HCT116 (cell line): Measurements from ENCODE around the gene FMN1. TPM values are rescaled to one million over a fixed set of nuclear protein-coding genes. Genes with fewer than 3 reads are reported as not detected.

ENCODE experiments used
- ATAC-seq: fragments of 200-7000 bp; cut with Tn5 transposase; 2 replicates; pipeline ENCODE4 v1.9.1; 2020; ENCODE audit warnings: mild to moderate bottlenecking, moderate library complexity
- BruUV-seq: library from RNA; stranded (reverse); fragments of 400-500 nt; replicated peaks from 2 replicates; lab custom pipeline; 2021; lab: Mats Ljungman, UMichigan
- CTCF ChIA-PET: fragments of 300-600 bp; sonication (Branson Sonifier 250); formaldehyde crosslinking; loops from one replicate; lab custom pipeline; 2021; ENCODE audit warnings: antibody characterized with exemption; lab: Charles Lee
- POLR2A ChIA-PET: fragments of 300-600, 350-600 bp; sonication (Branson Sonifier 250); formaldehyde crosslinking; loops from one replicate; lab custom pipeline; 2021; ENCODE audit warnings: antibody characterized with exemption; lab: Charles Lee
- RAD21 ChIA-PET, 2 experiments: fragments of 300-600 bp; sonication (Branson Sonifier 250); formaldehyde crosslinking; loops; one replicate each; lab custom pipeline; 2023; ENCODE audit warnings: low total read pairs in 2 of 2; ENCODE audit not compliant: uncharacterized antibody in 2 of 2, unreplicated experiment in 2 of 2, low non-redundant PET in 1 of 2; lab: Charles Lee
- DNase-seq: peaks from one replicate; pipeline ENCODE4 v3.0.0-alpha.2; 2010; ENCODE audit warnings: low read depth, low spot score
- H2AFZ ChIP-seq: fragments of 200-600 bp; shearing (Covaris generic), sonication (generic); 2 replicates; pipeline ENCODE4 v1.6.1; 2017; ENCODE audit warnings: low read depth, mixed run types, mixed read lengths, antibody characterized with exemption, low read length; ENCODE audit not compliant: poor library complexity, severe bottlenecking
- H3K27ac ChIP-seq: 2 replicates; pipeline ENCODE4 v1.5.1; 2012; ENCODE audit warnings: low read depth, low read length
- H3K27me3 ChIP-seq: fragments of 200-600 bp; sonication (generic); 2 replicates; pipeline ENCODE4 v1.6.1; 2016; ENCODE audit warnings: mixed run types, low read length, mixed read lengths; ENCODE audit not compliant: insufficient read depth
- H3K36me3 ChIP-seq, 2 experiments: fragments of 200-500 bp in 1 of 2; fragments of 200-600 bp in 1 of 2; sonication (Bioruptor generic) in 1 of 2; sonication (generic) in 1 of 2; 2 replicates each; pipeline versions ENCODE4 v1.5.1 to v1.6.1; 2014 to 2016; ENCODE audit warnings: low read length in 2 of 2, inconsistent platforms in 1 of 2, mixed read lengths in 1 of 2, mixed run types in 1 of 2; ENCODE audit not compliant: insufficient read depth in 2 of 2, control insufficient read depth in 1 of 2
- H3K4me1 ChIP-seq, 2 experiments: fragments of 200-600 bp in 1 of 2; sonication (generic) in 1 of 2; 2 replicates each; pipeline versions ENCODE4 v1.5.1 to v1.6.1; 2012 to 2017; ENCODE audit warnings: low read length in 2 of 2, inconsistent platforms in 1 of 2, mild to moderate bottlenecking in 1 of 2, mixed read lengths in 1 of 2, mixed run types in 1 of 2, moderate library complexity in 1 of 2; ENCODE audit not compliant: insufficient read depth in 2 of 2, control insufficient read depth in 1 of 2
- H3K4me2 ChIP-seq: fragments of 200-600 bp; sonication (generic); 2 replicates; pipeline ENCODE4 v1.6.1; 2017; ENCODE audit warnings: mixed run types, low read length, mixed read lengths
- H3K4me3 ChIP-seq, 2 experiments: fragments of 200-600 bp in 1 of 2; sonication (generic) in 1 of 2; replicated peaks in 1 of 2; 2 replicates each; pipeline ENCODE4 v1.5.1; 2011 to 2016; ENCODE audit warnings: low read length in 2 of 2, control low read depth in 1 of 2, low read depth in 1 of 2, mild to moderate bottlenecking in 1 of 2, mixed read lengths in 1 of 2, mixed run types in 1 of 2
- H3K79me2 ChIP-seq: fragments of 200-600 bp; sonication (generic); 2 replicates; pipeline ENCODE4 v1.6.1; 2017; ENCODE audit warnings: mild to moderate bottlenecking, mixed run types, low read length, moderate library complexity, mixed read lengths; ENCODE audit not compliant: insufficient read depth
- H3K9ac ChIP-seq: fragments of 200-600 bp; sonication (generic); 2 replicates; pipeline ENCODE4 v1.6.1; 2016; ENCODE audit warnings: low read length, mixed read lengths
- H3K9me2 ChIP-seq: fragments of 200-600 bp; sonication (generic), shearing (Covaris generic); 2 replicates; pipeline ENCODE4 v1.6.1; 2017; ENCODE audit warnings: mixed run types, mild to moderate bottlenecking, moderate library complexity; ENCODE audit not compliant: insufficient read depth
- H3K9me3 ChIP-seq, 2 experiments: fragments of 200-500 bp in 1 of 2; fragments of 200-600 bp in 1 of 2; sonication (Bioruptor generic) in 1 of 2; sonication (generic) in 1 of 2; 2 replicates each; pipeline ENCODE4 v1.6.1; 2014 to 2017; ENCODE audit warnings: low read length in 2 of 2, mixed read lengths in 2 of 2, inconsistent platforms in 1 of 2, low read depth in 1 of 2, mild to moderate bottlenecking in 1 of 2, mixed run types in 1 of 2, moderate library complexity in 1 of 2; ENCODE audit not compliant: control insufficient read depth in 1 of 2, insufficient read depth in 1 of 2
- H4K20me1 ChIP-seq: fragments of 200-600 bp; sonication (generic), shearing (Covaris generic); 2 replicates; pipeline ENCODE4 v1.6.1; 2017; ENCODE audit warnings: mixed run types, mild to moderate bottlenecking, moderate library complexity; ENCODE audit not compliant: insufficient read depth
- ATF3 ChIP-seq: IDR thresholded peaks from 2 replicates; pipeline ENCODE4 v1.6.1; 2012
- CBX3 ChIP-seq: IDR thresholded peaks from 2 replicates; pipeline ENCODE4 v1.6.1; 2012; ENCODE audit warnings: low read depth
- CEBPB ChIP-seq: IDR thresholded peaks from 2 replicates; pipeline ENCODE4 v1.6.1; 2012; ENCODE audit warnings: low read depth
- CTCF ChIP-seq, 3 experiments: fragments of 200-600 bp in 1 of 3; sonication (generic) in 1 of 3; IDR thresholded peaks in 2 of 3; conservative IDR thresholded peaks in 1 of 3; 2 replicates each; pipeline ENCODE4 v1.5.1; 2012 to 2017; ENCODE audit warnings: low read depth in 2 of 3, low read length in 2 of 3, antibody characterized with exemption in 1 of 3, borderline replicate concordance in 1 of 3, control low read depth in 1 of 3, mild to moderate bottlenecking in 1 of 3, mixed read lengths in 1 of 3, mixed run types in 1 of 3, moderate library complexity in 1 of 3; ENCODE audit not compliant: insufficient read depth in 1 of 3
- EGR1 ChIP-seq: IDR thresholded peaks from 2 replicates; pipeline ENCODE4 v1.6.1; 2012; ENCODE audit warnings: low read depth
- ELF1 ChIP-seq: IDR thresholded peaks from 2 replicates; pipeline ENCODE4 v1.6.1; 2012; ENCODE audit warnings: low read depth, borderline replicate concordance
- EZH2 ChIP-seq: fragments of 200-600 bp; sonication (generic); IDR thresholded peaks from 2 replicates; pipeline ENCODE4 v1.6.1; 2017; ENCODE audit warnings: antibody characterized with exemption, mixed run types
- EZH2phosphoT487 ChIP-seq: fragments of 200-600 bp; IDR thresholded peaks from 2 replicates; pipeline ENCODE4 v1.6.1; 2018; ENCODE audit warnings: antibody characterized with exemption, borderline replicate concordance
- FOSL1 ChIP-seq: IDR thresholded peaks from 2 replicates; pipeline ENCODE4 v1.6.1; 2012; ENCODE audit warnings: low read depth
- MAX ChIP-seq: IDR thresholded peaks from 2 replicates; pipeline ENCODE4 v1.6.1; 2012
- POLR2A ChIP-seq: IDR thresholded peaks from 2 replicates; pipeline ENCODE4 v1.7.0; 2011; ENCODE audit warnings: borderline replicate concordance; ENCODE audit not compliant: insufficient read depth, insufficient read length; ENCODE audit errors: extremely low read depth
- POLR2AphosphoS5 ChIP-seq: IDR thresholded peaks from 2 replicates; pipeline ENCODE4 v1.6.1; 2011; ENCODE audit warnings: mild to moderate bottlenecking, low read depth, low read length, moderate library complexity
- RAD21 ChIP-seq: IDR thresholded peaks from 2 replicates; pipeline ENCODE4 v1.6.1; 2012; ENCODE audit warnings: low read depth, mild to moderate bottlenecking
- REST ChIP-seq: IDR thresholded peaks from 2 replicates; pipeline ENCODE4 v1.6.1; 2012; ENCODE audit warnings: low read depth
- SIN3A ChIP-seq: IDR thresholded peaks from 2 replicates; pipeline ENCODE4 v1.6.1; 2012; ENCODE audit warnings: low read depth
- SP1 ChIP-seq: IDR thresholded peaks from 2 replicates; pipeline ENCODE4 v1.6.1; 2012; ENCODE audit warnings: low read depth
- SRF ChIP-seq: IDR thresholded peaks from 2 replicates; pipeline ENCODE4 v1.6.1; 2012; ENCODE audit warnings: low read depth
- YY1 ChIP-seq: IDR thresholded peaks from 2 replicates; pipeline ENCODE4 v1.6.1; 2011; ENCODE audit warnings: low read length, low read depth, moderate library complexity, mild to moderate bottlenecking; ENCODE audit not compliant: insufficient replicate concordance; ENCODE audit errors: extremely low read depth
- ZFX ChIP-seq: fragments of 450-650 bp; IDR thresholded peaks from 2 replicates; pipeline ENCODE4 v1.6.1; 2017
- ZNF274 ChIP-seq: fragments of 200-500 bp; sonication (Bioruptor generic); IDR thresholded peaks from 2 replicates; pipeline ENCODE4 v1.6.1; 2014; ENCODE audit warnings: mild to moderate bottlenecking, low read depth, low read length, inconsistent platforms
- intact Hi-C: fragments of 100-400 bp; cut with micrococcal nuclease; formaldehyde crosslinking; loops from 2 replicates; pipeline ENCODE4 v1.10.0; 2022
- total RNA-seq: library from RNA; stranded (reverse); gene quantifications from one replicate; pipeline ENCODE4 v1.2.1, GENCODE V29; 2021; ENCODE audit not compliant: unreplicated experiment

FMN1 gene
- total RNA-seq, 1 experiment from 2014 or later, result 0.39 TPM

GRCh38 chr15:33057845-33058244 is 136.7 kb downstream of the FMN1 start:
- Histone ChIP-seq H3K4me3 (no peak overlapping the region), H3K4me2 (no peak overlapping the region), H3K4me1 (no peaks in the 10 kb centered on the region), H4K20me1 (no peaks in the 10 kb centered on the region), H3K36me3 (no peaks in the 10 kb centered on the region), H3K27ac (no peak overlapping the region), H3K9ac (no peak overlapping the region), H3K9me3 (no peaks in the 10 kb centered on the region), H3K9me2 (no peaks in the 10 kb centered on the region), H2AFZ (no peak overlapping the region), H3K79me2 (no peaks in the 10 kb centered on the region), H3K27me3 (no peaks in the 10 kb centered on the region)
- no peak for ATAC-seq
- ChIA-PET POLR2A (no interaction called here), RAD21 (no interaction called here), CTCF (no interaction called here)
- intact Hi-C loops, result no loop called here
- DNase-seq, result no peak
- no TSS peak for BruUV-seq
- no peak for TF ChIP-seq ELF1
- no peak for TF ChIP-seq ATF3
- no peak for TF ChIP-seq CTCF (IDR thresholded peaks at IDR 0.05 in 2 of 3, conservative IDR thresholded peaks at IDR 0.05 in 1 of 3; ENCODE audit: borderline replicate concordance in 1 of 3, insufficient read depth in 1 of 3, low read depth in 2 of 3, low read length in 2 of 3)
- TF ChIP-seq RAD21, result no peak
- no peak for TF ChIP-seq EZH2
- TF ChIP-seq SIN3A, result no peak
- TF ChIP-seq YY1, result no peak
- TF ChIP-seq POLR2A, result no peak
- TF ChIP-seq EZH2phosphoT487, result no peak
- TF ChIP-seq MAX, result no peak
- TF ChIP-seq SRF, result no peak
- no peak for TF ChIP-seq CEBPB
- no peak for TF ChIP-seq REST
- TF ChIP-seq FOSL1, result no peak
- no peak for TF ChIP-seq POLR2AphosphoS5
- TF ChIP-seq SP1, result no peak
- TF ChIP-seq CBX3, result no peak
- TF ChIP-seq ZFX, result no peak
- no peak for TF ChIP-seq ZNF274
- TF ChIP-seq EGR1, result no peak
